Osteoblast (primary cell): ENCODE results near the gene MTRFR. TPM values are rescaled to one million over a fixed set of nuclear protein-coding genes. Genes with fewer than 3 reads are reported as not detected.
"Not testable (repeated sequence)": the region's sequence is repeated elsewhere in the genome, so short reads cannot be mapped to it uniquely, and the experiment has no call there.

Source experiments
- DNase-seq: peaks from one replicate; pipeline ENCODE4 v3.0.0; 2011; ENCODE audit warnings: low spot score, mixed read lengths; ENCODE audit not compliant: insufficient read length; ENCODE audit errors: missing footprints
- H2AFZ ChIP-seq: 2 replicates; pipeline ENCODE4 v1.6.0; 2011; ENCODE audit warnings: mild to moderate bottlenecking, low read length
- H3K27ac ChIP-seq: 2 replicates; pipeline ENCODE4 v1.5.1; 2011; ENCODE audit warnings: mild to moderate bottlenecking, low read depth, low read length, moderate library complexity
- H3K27me3 ChIP-seq: 2 replicates; pipeline ENCODE4 v1.6.0; 2012; ENCODE audit warnings: mild to moderate bottlenecking, control low read depth, inconsistent platforms, low read length, moderate library complexity; ENCODE audit not compliant: insufficient read depth
- H3K36me3 ChIP-seq: 2 replicates; pipeline ENCODE4 v1.5.1; 2011; ENCODE audit warnings: mild to moderate bottlenecking, low read length, control low read depth, moderate library complexity; ENCODE audit not compliant: insufficient read depth
- H3K4me1 ChIP-seq: 2 replicates; pipeline ENCODE4 v1.5.1; 2011; ENCODE audit warnings: mild to moderate bottlenecking, low read length, control low read depth, moderate library complexity; ENCODE audit not compliant: insufficient read depth
- H3K4me2 ChIP-seq: 2 replicates; pipeline ENCODE4 v1.6.0; 2011; ENCODE audit warnings: mild to moderate bottlenecking, low read length; ENCODE audit not compliant: insufficient read depth
- H3K4me3 ChIP-seq: fragments of 200-600 bp; sonication (generic); 3 replicates; pipeline ENCODE4 v1.5.1; 2012; ENCODE audit warnings: mild to moderate bottlenecking, low read length, inconsistent platforms; ENCODE audit not compliant: insufficient read depth
- H3K79me2 ChIP-seq: 2 replicates; pipeline ENCODE4 v1.6.0; 2012; ENCODE audit warnings: mild to moderate bottlenecking, low read length, control low read depth, inconsistent platforms; ENCODE audit not compliant: insufficient read depth
- H3K9me3 ChIP-seq: 2 replicates; pipeline ENCODE4 v1.5.1; 2011; ENCODE audit warnings: low read depth, low read length, control low read depth
- H4K20me1 ChIP-seq: 2 replicates; pipeline ENCODE4 v1.6.0; 2012; ENCODE audit warnings: mild to moderate bottlenecking, low read length, control low read depth; ENCODE audit not compliant: insufficient read depth
- CTCF ChIP-seq: IDR thresholded peaks from 2 replicates; pipeline ENCODE4 v1.5.1; 2011; ENCODE audit warnings: mild to moderate bottlenecking, low read depth, low read length, moderate library complexity; ENCODE audit errors: extremely low read depth
- total RNA-seq: library from RNA; depleted of rRNA; stranded (reverse); fragments of >200 nt; gene quantifications from 2 replicates; pipeline ENCODE4 v1.2.3, GENCODE V29; 2012

Gene MTRFR
- total RNA-seq, 1 donor, result 16.3 TPM

- no peak overlapping the region for H3K4me2 ChIP-seq
- H3K4me3 ChIP-seq, result no peak overlapping the region
- no peak overlapping the region for H3K27ac ChIP-seq
- no peaks in the 10 kb centered on the region for H3K27me3 ChIP-seq
- peaks cover 54% of the 10 kb centered on the region for H3K79me2 ChIP-seq
- H3K4me1 ChIP-seq, result peaks cover 3% of the 10 kb centered on the region
- DNase-seq, result no peak
- TF ChIP-seq CTCF, result no peak
- H3K36me3 ChIP-seq, result peaks cover 5% of the 10 kb centered on the region
- H2AFZ ChIP-seq, result no peak overlapping the region
- H4K20me1 ChIP-seq, result peaks cover 3% of the 10 kb centered on the region
- H3K9me3 ChIP-seq, result no peaks in the 10 kb centered on the region
Measured at GRCh38 chr12:123245678-123246077, 12.4 kb downstream of the MTRFR start.

- H3K27me3 ChIP-seq, H4K20me1 ChIP-seq, H2AFZ ChIP-seq, H3K27ac ChIP-seq, H3K36me3 ChIP-seq, H3K4me2 ChIP-seq, DNase-seq, H3K4me1 ChIP-seq, H3K4me3 ChIP-seq, H3K9me3 ChIP-seq: not testable (repeated sequence)
- H3K79me2 ChIP-seq, result peaks cover 64% of the 10 kb centered on the region
Measured at GRCh38 chr12:123248129-123248528, 14.9 kb downstream of the MTRFR start.

GRCh38 chr12:123248996-123249741 is 15.9 kb downstream of the MTRFR start:
- not testable (repeated sequence) for H3K9me3 ChIP-seq, H3K36me3 ChIP-seq, H3K4me2 ChIP-seq, DNase-seq, H3K27me3 ChIP-seq, H3K4me3 ChIP-seq, H3K27ac ChIP-seq, H2AFZ ChIP-seq, H3K4me1 ChIP-seq, H4K20me1 ChIP-seq
- peaks cover 72% of the 10 kb centered on the region for H3K79me2 ChIP-seq

- H4K20me1 ChIP-seq, result peaks cover 3% of the 10 kb centered on the region
- H3K36me3 ChIP-seq, result peaks cover 20% of the 10 kb centered on the region
- no peak overlapping the region for H3K4me3 ChIP-seq
- peak; percentile 34 for DNase-seq
- no peaks in the 10 kb centered on the region for H3K9me3 ChIP-seq
- H3K79me2 ChIP-seq, result peaks cover 68% of the 10 kb centered on the region
- no peak overlapping the region for H2AFZ ChIP-seq
- no peak for TF ChIP-seq CTCF
- H3K27me3 ChIP-seq, result no peaks in the 10 kb centered on the region
- no peak overlapping the region for H3K27ac ChIP-seq
- H3K4me2 ChIP-seq, result no peak overlapping the region
- no peaks in the 10 kb centered on the region for H3K4me1 ChIP-seq
Measured at GRCh38 chr12:123250471-123251383, 17.5 kb downstream of the MTRFR start.
